HEK293 (cell line): ENCODE data around the gene TENT4B.

Experiments
- CTCF ChIA-PET: fragments of 350-600 bp; formaldehyde crosslinking; extraction: SDS; loops from one replicate; lab custom pipeline; 2021; ENCODE audit warnings: antibody characterized with exemption; lab: Yijun Ruan, JAX
- POLR2A ChIA-PET: fragments of 300-600 bp; formaldehyde crosslinking; extraction: SDS; loops from one replicate; lab custom pipeline; 2020; ENCODE audit warnings: antibody characterized with exemption, inconsistent platforms; lab: Yijun Ruan, JAX
- H3K27ac ChIP-seq: fragments of 200-500 bp; sonication (Bioruptor generic); 2 replicates; pipeline ENCODE4 v1.5.1; 2014; ENCODE audit warnings: low read depth, low read length, control low read depth, inconsistent platforms; ENCODE audit errors: extremely low read depth
- H3K36me3 ChIP-seq, 2 experiments: fragments of 200-500 bp in 1 of 2; sonication (Bioruptor generic) in 1 of 2; 1 replicate in 1 of 2; 2 replicates in 1 of 2; pipeline ENCODE4 v1.5.1; 2014 to 2017; ENCODE audit warnings: inconsistent platforms in 2 of 2, low read length in 2 of 2; ENCODE audit not compliant: control insufficient read depth in 2 of 2, insufficient read depth in 1 of 2
- H3K4me1 ChIP-seq: fragments of 200-500 bp; sonication (Bioruptor generic); 2 replicates; pipeline ENCODE4 v1.5.1; 2014; ENCODE audit warnings: mild to moderate bottlenecking, low read length, inconsistent platforms; ENCODE audit not compliant: control insufficient read depth, insufficient read depth
- H3K4me3 ChIP-seq: 2 replicates; pipeline ENCODE4 v1.5.1; 2011; ENCODE audit warnings: low read depth, mild to moderate bottlenecking, control low read depth, low read length, moderate library complexity
- H3K9me3 ChIP-seq: fragments of 200-500 bp; sonication (Bioruptor generic); 2 replicates; pipeline ENCODE4 v1.5.1; 2014; ENCODE audit warnings: low read depth, low read length, inconsistent platforms; ENCODE audit not compliant: control insufficient read depth, insufficient read depth
- EGR2 ChIP-seq: fragments of 450-650 bp; formaldehyde crosslinking; IDR thresholded peaks from 2 replicates; pipeline ENCODE4 v1.5.1; 2016; ENCODE audit warnings: low read depth, missing biosample characterization, missing genetic modification characterization
- KLF1 ChIP-seq: fragments of 450-650 bp; formaldehyde crosslinking; IDR thresholded peaks from 2 replicates; pipeline ENCODE4 v1.5.1; 2016; ENCODE audit warnings: missing biosample characterization, missing genetic modification characterization
- REST ChIP-seq: fragments of 450-650 bp; formaldehyde crosslinking; IDR thresholded peaks from 2 replicates; pipeline ENCODE4 v1.5.1; 2016; ENCODE audit warnings: missing biosample characterization, missing genetic modification characterization
- SP7 ChIP-seq: fragments of 450-650 bp; formaldehyde crosslinking; IDR thresholded peaks from 2 replicates; pipeline ENCODE4 v1.5.1; 2016; ENCODE audit warnings: missing biosample characterization, missing genetic modification characterization
- ZBTB44 ChIP-seq: fragments of 450-650 bp; IDR thresholded peaks from 2 replicates; pipeline ENCODE4 v1.5.1; 2018; ENCODE audit warnings: missing biosample characterization, mild to moderate bottlenecking, missing genetic modification characterization
- ZFHX2 ChIP-seq: fragments of 450-650 bp; formaldehyde crosslinking; conservative IDR thresholded peaks from 2 replicates; pipeline ENCODE4 v1.5.1; 2016; ENCODE audit warnings: missing biosample characterization, missing genetic modification characterization
- ZNF18 ChIP-seq: fragments of 450-650 bp; formaldehyde crosslinking; IDR thresholded peaks from 2 replicates; pipeline ENCODE4 v1.5.1; 2016; ENCODE audit warnings: missing biosample characterization, missing genetic modification characterization
- ZNF19 ChIP-seq: fragments of 450-650 bp; formaldehyde crosslinking; IDR thresholded peaks from 2 replicates; pipeline ENCODE4; 2016; ENCODE audit warnings: missing biosample characterization, missing genetic modification characterization, low read depth
- ZNF23 ChIP-seq: fragments of 450-650 bp; formaldehyde crosslinking; IDR thresholded peaks from 2 replicates; pipeline ENCODE4 v1.5.1; 2016; ENCODE audit warnings: missing biosample characterization, missing genetic modification characterization, borderline replicate concordance
- ZNF513 ChIP-seq: fragments of 450-650 bp; IDR thresholded peaks from 2 replicates; pipeline ENCODE4 v1.5.1; 2018; ENCODE audit warnings: missing biosample characterization, missing genetic modification characterization
- ZNF544 ChIP-seq: fragments of 450-650 bp; formaldehyde crosslinking; IDR thresholded peaks from 2 replicates; pipeline ENCODE4 v1.5.0; 2017; ENCODE audit warnings: missing biosample characterization, missing genetic modification characterization
- ZNF549 ChIP-seq: fragments of 450-650 bp; IDR thresholded peaks from 2 replicates; pipeline ENCODE4 v1.5.1; 2018; ENCODE audit warnings: missing biosample characterization, missing genetic modification characterization, mild to moderate bottlenecking, inconsistent platforms, moderate library complexity
- ZNF626 ChIP-seq: fragments of 450-650 bp; sonication (Bioruptor Pico); formaldehyde crosslinking; IDR thresholded peaks from 2 replicates; pipeline ENCODE4 v1.5.1; 2018; ENCODE audit warnings: missing biosample characterization, missing genetic modification characterization, inconsistent platforms
- ZNF660 ChIP-seq: fragments of 450-650 bp; IDR thresholded peaks from 2 replicates; pipeline ENCODE4 v1.5.1; 2018; ENCODE audit warnings: missing biosample characterization, mild to moderate bottlenecking, missing genetic modification characterization
- ZNF792 ChIP-seq: fragments of 450-650 bp; formaldehyde crosslinking; IDR thresholded peaks from 2 replicates; pipeline ENCODE4 v1.5.1; 2016; ENCODE audit warnings: missing biosample characterization, missing genetic modification characterization
- ZNF830 ChIP-seq: fragments of 450-650 bp; IDR thresholded peaks from 2 replicates; pipeline ENCODE4 v1.5.0; 2018; ENCODE audit warnings: missing biosample characterization, missing genetic modification characterization, low read depth, mild to moderate bottlenecking, moderate library complexity
- TF ChIP-seq, protein P1 (sequence below): fragments of 450-650 bp; formaldehyde crosslinking; conservative IDR thresholded peaks from 2 replicates; pipeline ENCODE4 v1.5.1; 2016; ENCODE audit warnings: low read depth, missing biosample characterization, missing genetic modification characterization
- TF ChIP-seq, protein P2 (sequence below): fragments of 450-650 bp; formaldehyde crosslinking; IDR thresholded peaks from 2 replicates; pipeline ENCODE4 v1.5.1; 2016; ENCODE audit warnings: missing biosample characterization, missing genetic modification characterization

The TENT4B gene

DNA sequence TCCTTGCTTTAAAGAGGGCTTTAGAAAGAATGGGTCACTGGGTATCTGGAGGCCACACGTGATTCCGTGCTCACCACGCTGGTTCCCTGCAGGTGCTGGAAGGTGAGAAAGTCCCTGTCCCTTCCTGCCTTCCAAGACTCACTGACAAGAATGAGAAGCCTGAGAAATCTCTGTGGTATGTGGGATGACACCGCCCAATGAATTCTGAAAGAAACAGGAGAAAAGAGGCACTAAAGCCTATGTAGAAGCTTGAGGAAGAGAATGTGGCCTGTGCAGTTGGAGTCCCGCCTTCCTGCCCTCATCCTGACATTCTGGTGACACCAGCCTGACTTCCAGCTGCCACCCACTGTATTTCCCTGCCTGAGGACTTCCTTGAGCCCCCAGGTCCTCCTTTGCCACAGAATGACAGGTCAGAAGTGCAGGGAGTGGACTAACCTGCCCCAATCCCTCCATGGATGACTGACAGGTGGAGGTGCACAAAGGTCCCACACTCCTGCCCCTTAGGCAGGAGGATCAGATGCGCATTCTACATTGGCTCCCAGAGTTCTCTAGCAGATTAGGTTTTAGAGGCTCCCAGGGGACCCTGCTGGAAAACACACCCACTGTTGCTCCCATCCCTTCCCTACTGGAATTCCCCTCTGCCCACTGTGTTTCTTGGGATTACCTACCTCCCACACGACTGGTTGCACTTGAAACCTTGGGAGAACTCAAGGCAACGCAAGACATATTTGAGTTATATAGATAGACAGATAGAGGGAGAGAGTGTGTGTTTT lies 38.6 kb upstream of the TENT4B start:
- H3K4me1 ChIP-seq = no peaks in the 10 kb centered on the region
- POLR2A ChIA-PET = no interaction called here
- H3K36me3 ChIP-seq = no peaks in the 10 kb centered on the region
- no peak for TF ChIP-seq SP7
- peak; percentile 85 for TF ChIP-seq EGR2 (tag by site-specific recombination)
- TF ChIP-seq ZNF18 (tag by site-specific recombination) = no peak
- peak; percentile 73 for TF ChIP-seq ZFHX2 (tag by site-specific recombination)
- TF ChIP-seq, all 188 proteins: peak for 2
- Histone ChIP-seq H3K4me3 (no peak overlapping the region), H3K9me3 (no peaks in the 10 kb centered on the region), H3K27ac (no peak overlapping the region)
- CTCF ChIA-PET = no interaction called here

- Histone ChIP-seq H3K9me3 (no peaks in the 10 kb centered on the region), H3K4me1 (no peaks in the 10 kb centered on the region), H3K36me3 (no peaks in the 10 kb centered on the region), H3K4me3 (no peak overlapping the region), H3K27ac (no peak overlapping the region)
- CTCF ChIA-PET = interaction anchor here (0.6 kb wide), 2 partner anchors 59 to 483 kb away, joined by 3 read pairs; no protein-coding TSS in a partner anchor
- POLR2A ChIA-PET = interaction anchor here (0.6 kb wide), 1 partner anchor 16 kb away, joined by 3 read pairs; no protein-coding TSS in a partner anchor
- TF ChIP-seq, protein P1, sequence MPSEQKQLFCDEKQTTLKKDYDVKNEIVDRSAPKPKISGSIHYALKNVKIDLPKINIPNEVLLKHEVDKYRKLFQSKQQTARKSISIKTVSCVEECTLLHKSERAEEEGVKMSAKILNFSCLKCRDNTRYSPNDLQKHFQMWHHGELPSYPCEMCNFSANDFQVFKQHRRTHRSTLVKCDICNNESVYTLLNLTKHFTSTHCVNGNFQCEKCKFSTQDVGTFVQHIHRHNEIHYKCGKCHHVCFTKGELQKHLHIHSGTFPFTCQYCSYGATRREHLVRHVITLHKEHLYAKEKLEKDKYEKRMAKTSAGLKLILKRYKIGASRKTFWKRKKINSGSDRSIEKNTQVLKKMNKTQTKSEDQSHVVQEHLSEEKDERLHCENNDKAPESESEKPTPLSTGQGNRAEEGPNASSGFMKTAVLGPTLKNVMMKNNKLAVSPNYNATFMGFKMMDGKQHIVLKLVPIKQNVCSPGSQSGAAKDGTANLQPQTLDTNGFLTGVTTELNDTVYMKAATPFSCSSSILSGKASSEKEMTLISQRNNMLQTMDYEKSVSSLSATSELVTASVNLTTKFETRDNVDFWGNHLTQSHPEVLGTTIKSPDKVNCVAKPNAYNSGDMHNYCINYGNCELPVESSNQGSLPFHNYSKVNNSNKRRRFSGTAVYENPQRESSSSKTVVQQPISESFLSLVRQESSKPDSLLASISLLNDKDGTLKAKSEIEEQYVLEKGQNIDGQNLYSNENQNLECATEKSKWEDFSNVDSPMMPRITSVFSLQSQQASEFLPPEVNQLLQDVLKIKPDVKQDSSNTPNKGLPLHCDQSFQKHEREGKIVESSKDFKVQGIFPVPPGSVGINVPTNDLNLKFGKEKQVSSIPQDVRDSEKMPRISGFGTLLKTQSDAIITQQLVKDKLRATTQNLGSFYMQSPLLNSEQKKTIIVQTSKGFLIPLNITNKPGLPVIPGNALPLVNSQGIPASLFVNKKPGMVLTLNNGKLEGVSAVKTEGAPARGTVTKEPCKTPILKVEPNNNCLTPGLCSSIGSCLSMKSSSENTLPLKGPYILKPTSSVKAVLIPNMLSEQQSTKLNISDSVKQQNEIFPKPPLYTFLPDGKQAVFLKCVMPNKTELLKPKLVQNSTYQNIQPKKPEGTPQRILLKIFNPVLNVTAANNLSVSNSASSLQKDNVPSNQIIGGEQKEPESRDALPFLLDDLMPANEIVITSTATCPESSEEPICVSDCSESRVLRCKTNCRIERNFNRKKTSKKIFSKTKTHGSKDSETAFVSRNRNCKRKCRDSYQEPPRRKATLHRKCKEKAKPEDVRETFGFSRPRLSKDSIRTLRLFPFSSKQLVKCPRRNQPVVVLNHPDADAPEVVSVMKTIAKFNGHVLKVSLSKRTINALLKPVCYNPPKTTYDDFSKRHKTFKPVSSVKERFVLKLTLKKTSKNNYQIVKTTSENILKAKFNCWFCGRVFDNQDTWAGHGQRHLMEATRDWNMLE (tag by site-specific recombination) = no peak
- TF ChIP-seq ZNF830 (tag by site-specific recombination) (no peak), ZNF626 (tag by site-specific recombination) (no peak), ZNF513 (tag by site-specific recombination) (no peak), ZBTB44 (tag by site-specific recombination) (no peak), KLF1 (no peak), ZNF23 (tag by site-specific recombination) (no peak), ZNF544 (tag by site-specific recombination) (no peak), ZNF549 (no peak), ZNF660 (tag by site-specific recombination) (no peak), REST (no peak), ZNF792 (tag by site-specific recombination) (no peak), ZNF19 (tag by site-specific recombination) (no peak)
- TF ChIP-seq, protein P2, sequence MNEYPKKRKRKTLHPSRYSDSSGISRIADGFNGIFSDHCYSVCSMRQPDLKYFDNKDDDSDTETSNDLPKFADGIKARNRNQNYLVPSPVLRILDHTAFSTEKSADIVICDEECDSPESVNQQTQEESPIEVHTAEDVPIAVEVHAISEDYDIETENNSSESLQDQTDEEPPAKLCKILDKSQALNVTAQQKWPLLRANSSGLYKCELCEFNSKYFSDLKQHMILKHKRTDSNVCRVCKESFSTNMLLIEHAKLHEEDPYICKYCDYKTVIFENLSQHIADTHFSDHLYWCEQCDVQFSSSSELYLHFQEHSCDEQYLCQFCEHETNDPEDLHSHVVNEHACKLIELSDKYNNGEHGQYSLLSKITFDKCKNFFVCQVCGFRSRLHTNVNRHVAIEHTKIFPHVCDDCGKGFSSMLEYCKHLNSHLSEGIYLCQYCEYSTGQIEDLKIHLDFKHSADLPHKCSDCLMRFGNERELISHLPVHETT (tag by site-specific recombination) = no peak
These were observed 32.4 kb upstream of the TENT4B start for GRCh38 chr16:50120711-50121110.
